Prostate gland (tissue), 2 donors: ENCODE results near the gene POU4F1.

ENCODE experiments used
- POLR2A ChIP-seq: fragments of 450-650 bp; IDR thresholded peaks from one replicate; pipeline ENCODE4 v1.6.1; 2016; ENCODE audit warnings: antibody characterized with exemption, mild to moderate bottlenecking
- TF ChIP-seq, protein P1 (sequence below), 4 experiments: fragments of 200-600 bp in 2 of 4; fragments of 450-650 bp in 2 of 4; sonication (generic) in 2 of 4; IDR thresholded peaks; 1 replicate in 3 of 4; 2 replicates in 1 of 4; pipeline ENCODE4 v1.5.1; 2016 to 2019; ENCODE audit warnings: antibody characterized with exemption in 4 of 4, mild to moderate bottlenecking in 2 of 4, moderate library complexity in 2 of 4

DNA sequence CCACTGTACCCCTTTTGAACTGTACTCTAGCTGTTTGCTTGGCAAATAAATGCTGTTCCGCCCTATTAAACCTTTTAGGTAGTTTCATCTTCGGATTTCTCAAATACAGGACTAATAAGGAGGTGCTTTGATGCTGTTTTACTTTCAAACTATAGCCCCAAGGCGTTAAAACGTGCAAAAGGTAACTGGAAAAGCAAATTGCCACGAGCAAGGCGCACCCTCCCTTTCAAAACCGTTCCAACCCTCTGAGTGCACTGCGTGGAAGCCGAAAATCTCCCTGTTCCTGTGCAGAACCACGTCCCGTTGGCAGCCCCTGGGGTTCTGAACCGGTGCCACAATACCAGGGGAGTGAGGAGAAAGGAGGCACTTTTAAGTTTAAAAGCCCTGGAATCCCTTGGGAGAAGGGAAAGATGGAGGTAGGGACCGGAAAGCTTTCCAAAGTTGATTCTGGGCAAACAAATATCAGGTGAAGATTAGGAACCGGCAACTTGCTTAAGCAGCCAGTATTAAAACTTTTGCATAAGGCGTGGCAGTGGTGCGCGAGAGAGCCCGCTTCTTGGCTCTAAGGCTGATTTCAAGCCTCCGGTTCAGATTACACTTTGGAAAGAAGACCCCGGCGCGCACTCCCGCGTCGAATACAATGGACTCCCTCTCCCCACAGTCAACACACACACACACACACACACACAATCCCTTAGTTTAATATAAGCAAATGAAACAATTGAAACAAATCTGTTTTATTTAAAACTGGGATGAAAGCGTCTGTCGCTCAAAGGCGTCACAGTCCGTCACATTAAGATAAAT, 9.5 kb downstream of the POU4F1 start:
- TF ChIP-seq, protein P1, sequence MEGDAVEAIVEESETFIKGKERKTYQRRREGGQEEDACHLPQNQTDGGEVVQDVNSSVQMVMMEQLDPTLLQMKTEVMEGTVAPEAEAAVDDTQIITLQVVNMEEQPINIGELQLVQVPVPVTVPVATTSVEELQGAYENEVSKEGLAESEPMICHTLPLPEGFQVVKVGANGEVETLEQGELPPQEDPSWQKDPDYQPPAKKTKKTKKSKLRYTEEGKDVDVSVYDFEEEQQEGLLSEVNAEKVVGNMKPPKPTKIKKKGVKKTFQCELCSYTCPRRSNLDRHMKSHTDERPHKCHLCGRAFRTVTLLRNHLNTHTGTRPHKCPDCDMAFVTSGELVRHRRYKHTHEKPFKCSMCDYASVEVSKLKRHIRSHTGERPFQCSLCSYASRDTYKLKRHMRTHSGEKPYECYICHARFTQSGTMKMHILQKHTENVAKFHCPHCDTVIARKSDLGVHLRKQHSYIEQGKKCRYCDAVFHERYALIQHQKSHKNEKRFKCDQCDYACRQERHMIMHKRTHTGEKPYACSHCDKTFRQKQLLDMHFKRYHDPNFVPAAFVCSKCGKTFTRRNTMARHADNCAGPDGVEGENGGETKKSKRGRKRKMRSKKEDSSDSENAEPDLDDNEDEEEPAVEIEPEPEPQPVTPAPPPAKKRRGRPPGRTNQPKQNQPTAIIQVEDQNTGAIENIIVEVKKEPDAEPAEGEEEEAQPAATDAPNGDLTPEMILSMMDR (IDR thresholded peaks at IDR 0.05) = no peak
- no peak for TF ChIP-seq POLR2A
